ENCODE data around the gene DNAH11. TPM values are rescaled to one million over a fixed set of nuclear protein-coding genes. Genes with fewer than 3 reads are reported as not detected.

The DNAH11 gene
- total and polyA plus RNA-seq, 2 of the 4 experiments (the other 2 are of a cell fraction) = not detected

DNA sequence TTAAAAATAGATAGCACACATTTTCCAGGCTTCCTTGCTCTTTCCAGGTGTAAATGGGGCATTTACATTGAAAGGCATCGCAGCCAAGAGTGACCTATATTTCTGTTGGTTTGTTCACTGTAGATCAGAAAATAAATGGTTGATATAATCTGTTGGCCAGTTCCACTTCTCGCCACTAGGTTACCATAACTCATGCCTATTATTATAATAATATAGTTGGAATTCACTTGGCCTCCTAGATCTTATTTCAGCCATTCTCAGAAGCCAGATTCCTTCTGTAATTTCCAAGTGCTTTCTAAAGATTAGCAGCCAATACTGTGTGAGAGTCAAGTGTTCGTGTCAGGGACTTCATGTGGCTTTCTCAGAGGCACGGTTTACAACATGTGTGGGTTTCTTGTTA is 179.5 kb downstream of the DNAH11 start:
- no peak overlapping the region for H2BK5ac ChIP-seq (ENCODE audit: low read depth, low read length, poor library complexity, severe bottlenecking)
- no peak for TF ChIP-seq SMC3 (IDR thresholded peaks at IDR 0.05; ENCODE audit: low read depth, low read length)
- no peak for TF ChIP-seq CEBPB (IDR thresholded peaks at IDR 0.05; ENCODE audit: low read depth, low read length)
- TF ChIP-seq BHLHE40 (IDR thresholded peaks at IDR 0.05; ENCODE audit: low read depth, low read length) = no peak
- TF ChIP-seq MXI1 (IDR thresholded peaks at IDR 0.05; ENCODE audit: borderline replicate concordance, low read depth, low read length) = no peak
- TF ChIP-seq NFE2L2 (IDR thresholded peaks at IDR 0.05; ENCODE audit: low read depth, low read length) = no peak
- TF ChIP-seq, protein P1, sequence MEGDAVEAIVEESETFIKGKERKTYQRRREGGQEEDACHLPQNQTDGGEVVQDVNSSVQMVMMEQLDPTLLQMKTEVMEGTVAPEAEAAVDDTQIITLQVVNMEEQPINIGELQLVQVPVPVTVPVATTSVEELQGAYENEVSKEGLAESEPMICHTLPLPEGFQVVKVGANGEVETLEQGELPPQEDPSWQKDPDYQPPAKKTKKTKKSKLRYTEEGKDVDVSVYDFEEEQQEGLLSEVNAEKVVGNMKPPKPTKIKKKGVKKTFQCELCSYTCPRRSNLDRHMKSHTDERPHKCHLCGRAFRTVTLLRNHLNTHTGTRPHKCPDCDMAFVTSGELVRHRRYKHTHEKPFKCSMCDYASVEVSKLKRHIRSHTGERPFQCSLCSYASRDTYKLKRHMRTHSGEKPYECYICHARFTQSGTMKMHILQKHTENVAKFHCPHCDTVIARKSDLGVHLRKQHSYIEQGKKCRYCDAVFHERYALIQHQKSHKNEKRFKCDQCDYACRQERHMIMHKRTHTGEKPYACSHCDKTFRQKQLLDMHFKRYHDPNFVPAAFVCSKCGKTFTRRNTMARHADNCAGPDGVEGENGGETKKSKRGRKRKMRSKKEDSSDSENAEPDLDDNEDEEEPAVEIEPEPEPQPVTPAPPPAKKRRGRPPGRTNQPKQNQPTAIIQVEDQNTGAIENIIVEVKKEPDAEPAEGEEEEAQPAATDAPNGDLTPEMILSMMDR (conservative IDR thresholded peaks at IDR 0.05; ENCODE audit: low read depth, low read length) = no peak; the same call in 1 of the 2 replicates
- TF ChIP-seq RAD21 (IDR thresholded peaks at IDR 0.05; ENCODE audit: low read length) = no peak
- TF ChIP-seq CHD1 (IDR thresholded peaks at IDR 0.05; ENCODE audit: low read depth, low read length) = no peak
- TF ChIP-seq FOS (IDR thresholded peaks at IDR 0.05; ENCODE audit: low read depth, low read length) = no peak
- no peak for TF ChIP-seq RCOR1 (IDR thresholded peaks at IDR 0.05; ENCODE audit: insufficient replicate concordance, low read length)
- no peak for TF ChIP-seq POLR2A (IDR thresholded peaks at IDR 0.05; ENCODE audit: low read depth, low read length)
- no peak for TF ChIP-seq RFX5 (IDR thresholded peaks at IDR 0.05; ENCODE audit: low read depth, low read length)
- TF ChIP-seq, protein P2, sequence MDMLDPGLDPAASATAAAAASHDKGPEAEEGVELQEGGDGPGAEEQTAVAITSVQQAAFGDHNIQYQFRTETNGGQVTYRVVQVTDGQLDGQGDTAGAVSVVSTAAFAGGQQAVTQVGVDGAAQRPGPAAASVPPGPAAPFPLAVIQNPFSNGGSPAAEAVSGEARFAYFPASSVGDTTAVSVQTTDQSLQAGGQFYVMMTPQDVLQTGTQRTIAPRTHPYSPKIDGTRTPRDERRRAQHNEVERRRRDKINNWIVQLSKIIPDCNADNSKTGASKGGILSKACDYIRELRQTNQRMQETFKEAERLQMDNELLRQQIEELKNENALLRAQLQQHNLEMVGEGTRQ (IDR thresholded peaks at IDR 0.05; ENCODE audit: low read depth, low read length) = no peak
- TF ChIP-seq MAFK (IDR thresholded peaks at IDR 0.05; ENCODE audit: low read depth, low read length) = no peak
- TF ChIP-seq ELK1 (IDR thresholded peaks at IDR 0.05; ENCODE audit: borderline replicate concordance, low read depth, low read length) = no peak
- TF ChIP-seq MAZ (IDR thresholded peaks at IDR 0.05; ENCODE audit: borderline replicate concordance, low read depth, low read length) = no peak
- H4K5ac ChIP-seq (ENCODE audit: low read depth, low read length) = no peak overlapping the region
- no TSS peak for BruUV-seq (replicated peaks)
- no CpG with 5 or more reads among the region's 4 CpGs for WGBS, 2 experiments (ENCODE audit: extremely low coverage in 2 of 2, insufficient read length in 1 of 2)
- H3K27ac ChIP-seq (ENCODE audit: insufficient read depth, low read length) = no peak overlapping the region
- H4K91ac ChIP-seq (ENCODE audit: insufficient read depth, low read depth, low read length) = no peak overlapping the region
- H3K14ac ChIP-seq (replicated peaks; ENCODE audit: low read depth, low read length) = no peak overlapping the region
- ChIA-PET POLR2A (ENCODE audit: unreplicated experiment) (no interaction called here), CTCF (no interaction called here)
- intact Hi-C loops (cut with micrococcal nuclease) (no loop called here), dilution Hi-C loops (cut with HindIII; ENCODE audit: low sequenced_read_pairs, unreplicated experiment) (no loop called here), in situ Hi-C loops (cut with MboI; ENCODE audit: low sequenced_read_pairs) (no loop called here)
- H3K23ac ChIP-seq (ENCODE audit: low read depth, low read length) = no peak overlapping the region
- no peak overlapping the region for H2AK9ac ChIP-seq (replicated peaks; ENCODE audit: low read depth, low read length, poor library complexity)
- H3K36me3 ChIP-seq (ENCODE audit: control insufficient read depth, insufficient read depth, low read length) = no peaks in the 10 kb centered on the region
- no peaks in the 10 kb centered on the region for H3K9me1 ChIP-seq (ENCODE audit: insufficient read depth, low read length)
- H2BK15ac ChIP-seq (ENCODE audit: low read depth, low read length) = no peak overlapping the region
- no peaks in the 10 kb centered on the region for H3K27me3 ChIP-seq (ENCODE audit: control insufficient read depth, insufficient read depth, low read length)
- H3K79me1 ChIP-seq (ENCODE audit: low read depth in 1 of 2, low read length in 2 of 2) = no peaks in the 10 kb centered on the region
- no peak overlapping the region for H3K9ac ChIP-seq (ENCODE audit: low read depth, low read length)
- no peak overlapping the region for H4K8ac ChIP-seq (ENCODE audit: low read depth in 2 of 2, low read length in 2 of 2)
- H2AK5ac ChIP-seq (ENCODE audit: low read depth, low read length) = no peak overlapping the region
- no peak overlapping the region for H3K4ac ChIP-seq (ENCODE audit: low read depth, low read length)
- H3K4me1 ChIP-seq (ENCODE audit: control insufficient read depth, insufficient read depth, low read length) = no peaks in the 10 kb centered on the region
- no peak overlapping the region for H3K4me2 ChIP-seq (ENCODE audit: low read depth, low read length)
- H3K4me3 ChIP-seq (ENCODE audit: insufficient read depth, low read depth, low read length) = no peak overlapping the region
- H3K18ac ChIP-seq (ENCODE audit: low read depth, low read length) = no peak overlapping the region
- H2BK20ac ChIP-seq (ENCODE audit: low read depth, low read length) = no peak overlapping the region
- peaks cover 7% of the 10 kb centered on the region for H3K9me3 ChIP-seq (ENCODE audit: control insufficient read depth, insufficient read depth, low read length)
- ATAC-seq (ENCODE audit: low read depth) (no peak), DNase-seq (no peak)
- no peak overlapping the region for H2AFZ ChIP-seq (replicated peaks; ENCODE audit: low read length, poor library complexity)
- no peak overlapping the region for H3K56ac ChIP-seq (ENCODE audit: extremely low read depth, insufficient read depth, low read length)
- H2BK120ac ChIP-seq (ENCODE audit: low read depth, low read length) = no peak overlapping the region
- no peaks in the 10 kb centered on the region for H4K20me1 ChIP-seq (ENCODE audit: insufficient read depth, low read length)

All from IMR-90 (cell line).